CD14-positive monocyte (primary cell): ENCODE results near the gene ARMC6. TPM values are rescaled to one million over a fixed set of nuclear protein-coding genes. Genes with fewer than 3 reads are reported as not detected.

ENCODE experiments used
- DNase-seq, 3 donors: peaks; one replicate each; pipeline ENCODE4 v3.0.0-alpha.2; 2011 to 2022
- H2AFZ ChIP-seq: 2 replicates; pipeline ENCODE4 v1.6.0; 2012; ENCODE audit warnings: mild to moderate bottlenecking, low read depth, low read length, inconsistent platforms; ENCODE audit not compliant: insufficient read depth, poor library complexity, severe bottlenecking
- H3K27ac ChIP-seq, 2 donors: 1 replicate in 1 of 2; 2 replicates in 1 of 2; pipeline ENCODE4 v1.5.1; 2012 to 2013; ENCODE audit warnings: low read length in 2 of 2, control low read depth in 1 of 2, inconsistent platforms in 1 of 2, low read depth in 1 of 2, mild to moderate bottlenecking in 1 of 2
- H3K27me3 ChIP-seq, 2 donors: one replicate each; pipeline versions ENCODE4 v1.6.0 to v1.6.1; 2011 to 2013; ENCODE audit warnings: low read length in 2 of 2; ENCODE audit not compliant: control insufficient read depth in 2 of 2, insufficient read depth in 2 of 2
- H3K36me3 ChIP-seq, 2 donors: replicated peaks in 1 of 2; 1 replicate in 1 of 2; 2 replicates in 1 of 2; pipeline versions ENCODE4 v1.5.1 to v1.6.1; 2012 to 2013; ENCODE audit warnings: low read length in 2 of 2, control low read depth in 1 of 2, inconsistent platforms in 1 of 2, mild to moderate bottlenecking in 1 of 2; ENCODE audit not compliant: insufficient read depth in 2 of 2, control insufficient read depth in 1 of 2
- H3K4me1 ChIP-seq, 2 donors: 1 replicate in 1 of 2; 2 replicates in 1 of 2; pipeline versions ENCODE4 v1.5.1 to v1.6.1; 2012 to 2013; ENCODE audit warnings: low read length in 2 of 2, control low read depth in 1 of 2, inconsistent platforms in 1 of 2, mild to moderate bottlenecking in 1 of 2, moderate library complexity in 1 of 2; ENCODE audit not compliant: insufficient read depth in 2 of 2, control insufficient read depth in 1 of 2
- H3K4me2 ChIP-seq: replicated peaks from 2 replicates; pipeline ENCODE3; 2012; ENCODE audit warnings: low read length, moderate library complexity, mild to moderate bottlenecking; ENCODE audit not compliant: poor library complexity, severe bottlenecking; ENCODE audit errors: extremely low read depth
- H3K4me3 ChIP-seq, 3 experiments: fragments of 200-600 bp in 1 of 3; sonication (generic) in 1 of 3; replicated peaks in 1 of 3; 1 replicate in 2 of 3; 2 replicates in 1 of 3; pipeline ENCODE4 v1.5.1; 2011 to 2013; ENCODE audit warnings: low read length in 3 of 3, mild to moderate bottlenecking in 3 of 3, control low read depth in 2 of 3, low read depth in 2 of 3, inconsistent platforms in 1 of 3, moderate library complexity in 1 of 3
- H3K79me2 ChIP-seq: 2 replicates; pipeline ENCODE4 v1.6.0; 2012; ENCODE audit warnings: mild to moderate bottlenecking, control low read depth, inconsistent platforms, low read length, moderate library complexity; ENCODE audit not compliant: insufficient read depth
- H3K9ac ChIP-seq: 2 replicates; pipeline ENCODE4 v1.6.0; 2017; ENCODE audit warnings: low read length, mild to moderate bottlenecking; ENCODE audit not compliant: insufficient read depth, poor library complexity, severe bottlenecking
- H3K9me3 ChIP-seq, 2 donors: replicated peaks in 1 of 2; 1 replicate in 1 of 2; 2 replicates in 1 of 2; pipeline versions ENCODE4 v1.5.1 to v1.6.1; 2012 to 2013; ENCODE audit warnings: low read length in 2 of 2, control low read depth in 1 of 2; ENCODE audit not compliant: control insufficient read depth in 1 of 2, insufficient read depth in 1 of 2
- H4K20me1 ChIP-seq: 2 replicates; pipeline ENCODE4 v1.6.0; 2012; ENCODE audit warnings: mild to moderate bottlenecking, low read length, control low read depth, moderate library complexity; ENCODE audit not compliant: insufficient read depth
- H3K27ac Mint-ChIP-seq, 7 donors: one replicate each; pipeline ENCODE4 v1.8.0; 2020; ENCODE audit warnings: mild to moderate bottlenecking in 7 of 7, mixed read lengths in 7 of 7, moderate library complexity in 6 of 7, inconsistent platforms in 2 of 7
- H3K27me3 Mint-ChIP-seq, 3 donors: one replicate each; pipeline ENCODE4 v1.8.0; 2021 to 2022; ENCODE audit warnings: low read depth in 3 of 3, mild to moderate bottlenecking in 3 of 3, mixed read lengths in 3 of 3, moderate library complexity in 3 of 3, inconsistent platforms in 1 of 3
- H3K36me3 Mint-ChIP-seq, 2 donors: one replicate each; pipeline ENCODE4 v1.8.0; 2020; ENCODE audit warnings: mixed read lengths in 2 of 2, inconsistent platforms in 1 of 2, mild to moderate bottlenecking in 1 of 2
- H3K4me1 Mint-ChIP-seq: one replicate; pipeline ENCODE4 v1.8.0; 2020; ENCODE audit warnings: mild to moderate bottlenecking, mixed read lengths
- H3K4me3 Mint-ChIP-seq, 2 donors: one replicate each; pipeline ENCODE4 v1.8.0; 2020; ENCODE audit warnings: mild to moderate bottlenecking in 2 of 2, mixed read lengths in 2 of 2, moderate library complexity in 1 of 2
- H3K9me3 Mint-ChIP-seq, 7 donors: one replicate each; pipeline ENCODE4 v1.8.0; 2020 to 2022; ENCODE audit warnings: mixed read lengths in 7 of 7, mild to moderate bottlenecking in 6 of 7, moderate library complexity in 6 of 7, inconsistent platforms in 2 of 7
- CTCF ChIP-seq: fragments of 200-600 bp; IDR thresholded peaks from one replicate; pipeline ENCODE4 v1.8.0; 2022; ENCODE audit warnings: antibody characterized with exemption, mild to moderate bottlenecking
- WGBS: methylation state at CpG from one replicate; pipeline ENCODE4 v1.1.5; 2013; ENCODE audit warnings: missing lambda C conversion rate; ENCODE audit not compliant: insufficient coverage; 5-methylcytosine and 5-hydroxymethylcytosine counted together
- intact Hi-C, 2 donors: fragments of 100-400 bp; cut with micrococcal nuclease; formaldehyde crosslinking; loops; one replicate each; pipeline versions ENCODE4 v1.15.0 to v1.15.1; 2023
- polyA plus RNA-seq, 3 donors: library from polyadenylated mRNA; depleted of rRNA in 1 of 3; unstranded in 2 of 3; stranded (reverse) in 1 of 3; fragments of 300-500 nt in 2 of 3; fragments of >200 nt in 1 of 3; fragmentation: Illumina TruSeq in 2 of 3; gene quantifications; 1 replicate in 2 of 3; 2 replicates in 1 of 3; pipeline ENCODE4 v1.2.3, GENCODE V29; 2012 to 2021

Gene ARMC6
- polyA plus RNA-seq, 3 donors: 22.3 to 29.6 (median 26.1) TPM

DNA sequence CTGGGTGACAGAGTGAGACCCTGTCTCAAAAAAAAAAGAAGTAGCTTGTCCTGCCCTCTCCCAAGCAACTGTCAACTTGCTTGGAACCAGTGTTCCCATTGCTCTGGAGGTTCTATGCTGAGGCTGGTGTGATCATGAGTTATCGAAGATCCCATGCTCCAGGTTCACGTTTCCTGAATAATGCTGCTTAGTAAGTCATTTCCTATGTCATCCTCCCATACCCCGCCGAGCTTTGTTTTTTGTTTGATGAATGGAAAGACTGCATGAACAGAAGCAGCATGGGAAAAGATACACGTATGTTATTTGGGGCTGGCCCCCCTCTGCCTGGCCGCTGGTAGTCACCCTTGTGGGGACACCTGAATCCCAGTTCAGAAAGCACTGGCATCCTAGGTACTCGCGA is 41.7 kb downstream of the ARMC6 start:
- intact Hi-C loops: no loop called here
- Mint-ChIP-seq H3K9me3 (no peaks in the 10 kb centered on the region), H3K36me3 (peaks cover 4 to 7% of the 10 kb centered on the region in 2 donors), H3K4me3 (no peak overlapping the region), H3K27me3 (peaks cover 0 to 4% (median 0%) of the 10 kb centered on the region in 3 donors), H3K27ac (peak overlapping the region in 1 of 7 donors; percentile 47), H3K4me1 (peaks cover 45% of the 10 kb centered on the region)
- H2AFZ ChIP-seq: no peak overlapping the region
- H3K27ac ChIP-seq: no peak overlapping the region
- H3K79me2 ChIP-seq: no peaks in the 10 kb centered on the region
- no peak overlapping the region for H3K9ac ChIP-seq
- WGBS: 98% methylated on average over 4 of the region's 8 CpGs
- no peak for TF ChIP-seq CTCF
- DNase-seq: no peak
- H4K20me1 ChIP-seq: no peaks in the 10 kb centered on the region
- no peaks in the 10 kb centered on the region for H3K27me3 ChIP-seq
- H3K36me3 ChIP-seq: no peaks in the 10 kb centered on the region
- no peaks in the 10 kb centered on the region for H3K9me3 ChIP-seq
- H3K4me1 ChIP-seq: peaks cover 20 to 23% of the 10 kb centered on the region in 2 donors
- H3K4me2 ChIP-seq: no peak overlapping the region
- no peak overlapping the region for H3K4me3 ChIP-seq

- Mint-ChIP-seq H3K4me3 (no peak overlapping the region), H3K36me3 (peaks cover 2% of the 10 kb centered on the region in 2 donors), H3K4me1 (peaks cover 45% of the 10 kb centered on the region), H3K9me3 (no peaks in the 10 kb centered on the region), H3K27me3 (peaks cover 0 to 4% (median 0%) of the 10 kb centered on the region in 3 donors), H3K27ac (peak overlapping the region in 2 of 7 donors; percentile 59 to 70)
- Histone ChIP-seq H4K20me1 (no peaks in the 10 kb centered on the region), H3K79me2 (no peaks in the 10 kb centered on the region), H3K4me3 (no peak overlapping the region), H3K9me3 (no peaks in the 10 kb centered on the region), H3K9ac (peak overlapping the region; percentile 47), H3K27me3 (no peaks in the 10 kb centered on the region), H3K36me3 (no peaks in the 10 kb centered on the region), H3K4me1 (peaks cover 20 to 23% of the 10 kb centered on the region in 2 donors), H3K27ac (peak overlapping the region in 1 of 2 donors; percentile 73), H2AFZ (peak overlapping the region; percentile 59), H3K4me2 (no peak overlapping the region)
- WGBS: no CpG with 5 or more reads among the region's 1 CpG
- intact Hi-C loops: no loop called here
- TF ChIP-seq CTCF: no peak
- DNase-seq: no peak
These were observed 43.1 kb downstream of the ARMC6 start for GRCh38 chr19:19076476-19076875.
